IPS-20b (cell line): ENCODE results near the gene MAP2K2.

ENCODE experiments used
- H3K27ac ChIP-seq: one replicate; pipeline ENCODE4 v1.5.1; 2013; ENCODE audit warnings: low read length
- H3K27me3 ChIP-seq: 2 replicates; pipeline ENCODE4 v1.6.1; 2013; ENCODE audit warnings: mild to moderate bottlenecking, low read length, inconsistent platforms; ENCODE audit not compliant: insufficient read depth
- H3K36me3 ChIP-seq: 2 replicates; pipeline ENCODE4 v1.6.1; 2013; ENCODE audit warnings: low read depth, mild to moderate bottlenecking, inconsistent platforms, low read length, moderate library complexity; ENCODE audit not compliant: insufficient read depth
- H3K4me1 ChIP-seq: 2 replicates; pipeline ENCODE4 v1.6.1; 2013; ENCODE audit warnings: mild to moderate bottlenecking, control low read depth, inconsistent platforms, low read length, moderate library complexity; ENCODE audit not compliant: insufficient read depth
- H3K4me3 ChIP-seq: 2 replicates; pipeline ENCODE4 v1.5.1; 2013; ENCODE audit warnings: mild to moderate bottlenecking, low read length, inconsistent platforms
- H3K9ac ChIP-seq: 2 replicates; pipeline ENCODE4 v1.6.1; 2013; ENCODE audit warnings: low read depth, mild to moderate bottlenecking, inconsistent platforms, low read length, moderate library complexity
- H3K9me3 ChIP-seq: 2 replicates; pipeline ENCODE4 v1.6.1; 2013; ENCODE audit warnings: mild to moderate bottlenecking, low read depth, low read length, inconsistent platforms; ENCODE audit not compliant: insufficient read depth

Gene MAP2K2

DNA sequence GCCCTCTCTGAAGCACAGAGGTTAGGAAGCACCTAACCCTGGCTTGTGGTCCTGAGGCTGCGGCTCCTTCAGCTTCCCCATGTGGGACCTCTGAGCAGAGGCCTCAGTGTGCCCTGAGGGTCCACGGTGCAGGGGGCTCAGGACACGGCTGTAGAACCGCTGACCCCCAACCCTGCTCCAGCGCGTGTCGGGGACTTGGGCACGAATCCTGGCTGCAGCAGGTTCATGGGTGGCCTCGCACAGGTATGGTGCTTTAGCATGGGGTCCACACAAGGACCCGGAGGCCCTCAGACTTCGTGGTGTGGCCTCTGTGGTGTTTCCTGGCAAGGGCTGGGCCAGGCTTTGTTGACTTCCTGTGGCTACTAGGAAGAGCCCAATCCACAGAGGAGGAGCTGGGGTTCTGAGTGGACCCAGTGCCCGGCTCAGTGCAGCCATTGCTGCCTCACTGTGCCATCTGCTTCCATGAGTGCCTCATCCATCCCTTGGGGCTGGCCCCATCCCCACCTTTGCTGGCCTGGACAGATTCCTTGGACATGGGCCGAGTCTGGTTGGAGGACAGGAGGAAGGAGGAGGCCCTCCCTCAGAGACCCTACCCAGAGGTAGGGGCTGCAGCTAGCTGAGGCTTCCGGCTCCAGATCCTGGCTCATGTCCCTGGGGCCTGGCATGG lies 81.7 kb downstream of the MAP2K2 start:
- H3K27me3 ChIP-seq, result no peaks in the 10 kb centered on the region
- no peak overlapping the region for H3K4me3 ChIP-seq

More for the DNA sequence above, 81.7 kb downstream of the MAP2K2 start:
- H3K9me3 ChIP-seq, result no peaks in the 10 kb centered on the region
- H3K4me1 ChIP-seq, result no peaks in the 10 kb centered on the region
- no peak overlapping the region for H3K27ac ChIP-seq
- H3K36me3 ChIP-seq, result no peaks in the 10 kb centered on the region
- no peak overlapping the region for H3K9ac ChIP-seq
